Choroid plexus epithelial cell (primary cell): ENCODE measurements around the gene GRID2.
"Not testable (repeated sequence)": the region's sequence is repeated elsewhere in the genome, so short reads cannot be mapped to it uniquely, and the experiment has no call there.

Experiments used
- DNase-seq: peaks from one replicate; pipeline ENCODE4 v3.0.0-alpha.2; 2010; ENCODE audit warnings: low read depth
- H3K4me3 ChIP-seq: 2 replicates; pipeline ENCODE4 v1.5.1; 2011; ENCODE audit warnings: low read depth, mild to moderate bottlenecking, control low read depth, low read length, moderate library complexity
- CTCF ChIP-seq: conservative IDR thresholded peaks from 2 replicates; pipeline ENCODE4 v1.5.1; 2011; ENCODE audit warnings: low read depth, mild to moderate bottlenecking, control low read depth, inconsistent platforms, low read length, moderate library complexity

GRID2 gene

GRCh38 chr4:92268642-92269041 is 35.1 kb upstream of the GRID2 start:
- no peak overlapping the region for H3K4me3 ChIP-seq
- DNase-seq, result no peak
- no peak for TF ChIP-seq CTCF

- peak; percentile 2 for TF ChIP-seq CTCF
- H3K4me3 ChIP-seq, result no peak overlapping the region
- DNase-seq, result peak; percentile 8
Measured at GRCh38 chr4:92270908-92271307, 32.9 kb upstream of the GRID2 start.

- not testable (repeated sequence) for DNase-seq, H3K4me3 ChIP-seq
Measured at GRCh38 chr4:92271551-92271950, 32.2 kb upstream of the GRID2 start.

GRCh38 chr4:92277057-92277881 is 26.5 kb upstream of the GRID2 start:
- not testable (repeated sequence) for H3K4me3 ChIP-seq, DNase-seq

GRCh38 chr4:92279296-92279695 is 24.5 kb upstream of the GRID2 start:
- TF ChIP-seq CTCF, result no peak
- DNase-seq, result no peak
- no peak overlapping the region for H3K4me3 ChIP-seq

- no peak overlapping the region for H3K4me3 ChIP-seq
- peak; percentile 42 for DNase-seq
- peak; percentile 51 for TF ChIP-seq CTCF
Measured at GRCh38 chr4:92299152-92299551, 4.6 kb upstream of the GRID2 start.

GRCh38 chr4:92304121-92304520 is 355 bp downstream of the GRID2 start:
- DNase-seq, result no peak
- H3K4me3 ChIP-seq, result no peak overlapping the region
- no peak for TF ChIP-seq CTCF

- no peak overlapping the region for H3K4me3 ChIP-seq
Measured at GRCh38 chr4:92304606-92305005, 840 bp downstream of the GRID2 start.

More at GRCh38 chr4:92304606-92305005, 840 bp downstream of the GRID2 start:
- TF ChIP-seq CTCF, result no peak
- peak; percentile 1 for DNase-seq
